Islet of Langerhans (tissue), 1 donor: ENCODE measurements around the gene N4BP3.
"Not testable (repeated sequence)": the region's sequence is repeated elsewhere in the genome, so short reads cannot be mapped to it uniquely, and the experiment has no call there.

ENCODE experiments used
- FAIRE-seq: peaks from one replicate; lab custom pipeline; 2011; peaks lifted over from hg19 to GRCh38; lab: Jason Lieb, UNC

N4BP3 gene

GRCh38 chr5:178122346-178122745 is 9.0 kb downstream of the N4BP3 start:
- FAIRE-seq, result no peak

GRCh38 chr5:178123094-178123965 is 10.0 kb downstream of the N4BP3 start:
- FAIRE-seq, result no peak

DNA sequence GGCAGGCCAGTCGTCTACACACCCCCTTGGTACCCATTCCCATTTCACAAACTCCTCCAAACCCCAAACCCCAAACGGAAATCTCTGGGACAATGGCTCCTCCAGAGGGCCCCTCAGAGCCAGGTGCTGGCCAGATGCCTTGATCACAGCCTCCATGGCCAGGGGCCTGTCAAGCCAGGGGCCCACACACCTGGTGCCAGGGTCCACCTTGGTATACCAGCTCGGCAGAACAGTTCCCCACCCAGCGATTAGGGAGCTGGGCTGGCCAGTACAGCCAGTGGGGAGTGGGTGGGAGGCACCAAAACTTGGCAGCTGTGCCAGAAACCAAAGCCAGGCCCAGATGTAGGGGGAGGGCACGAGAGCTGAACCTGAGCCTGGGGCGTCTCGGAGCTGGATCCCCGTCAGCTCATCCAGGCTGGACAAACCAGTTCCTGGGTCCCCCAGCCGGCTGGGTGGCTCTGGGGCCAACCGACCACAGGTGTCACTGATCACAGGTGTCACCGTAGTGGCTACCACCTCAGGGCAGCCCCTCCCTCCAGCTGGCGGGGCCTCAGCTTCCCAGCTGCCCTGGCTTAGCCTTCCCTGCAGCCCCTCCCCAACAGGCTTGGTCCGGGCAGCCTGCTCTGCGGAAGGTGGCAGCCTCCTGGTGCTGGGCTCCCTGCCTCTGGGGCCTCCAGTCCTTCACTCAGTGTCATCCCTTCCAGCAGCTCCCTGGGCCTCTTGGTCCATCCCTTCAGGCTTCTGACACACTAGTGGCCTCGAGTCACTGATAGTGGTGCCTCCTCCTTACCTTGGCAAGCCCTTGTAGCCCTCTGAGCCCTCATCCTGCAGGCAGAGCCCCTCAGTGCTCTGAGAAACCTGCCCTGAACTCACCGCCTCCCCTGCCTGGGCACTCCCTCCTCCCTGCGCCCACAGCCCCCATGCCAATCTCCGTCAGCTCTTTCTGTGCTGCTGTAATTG is 10.9 kb downstream of the N4BP3 start:
- no peak for FAIRE-seq

- FAIRE-seq, result no peak
Measured at GRCh38 chr5:178125253-178125906, 12.0 kb downstream of the N4BP3 start.

DNA sequence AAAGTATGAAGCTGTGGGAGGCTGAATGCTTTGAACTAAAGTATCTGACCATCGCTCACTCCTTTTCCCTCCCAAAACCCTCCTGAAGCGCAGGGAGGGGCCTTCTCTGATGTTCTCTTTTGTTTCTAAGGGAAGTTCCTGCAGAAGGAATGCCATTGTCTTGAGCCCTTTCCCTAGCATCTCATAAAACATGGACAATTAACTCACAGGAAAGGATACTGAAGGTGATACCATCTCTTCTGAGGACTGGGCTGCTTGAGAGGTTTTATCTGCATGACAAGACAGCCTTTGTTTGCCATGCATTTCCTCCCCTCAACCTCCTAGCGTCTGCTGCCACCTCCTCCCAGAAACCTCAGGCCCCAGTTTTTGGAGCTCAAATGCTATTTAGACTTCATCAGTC is 13.2 kb downstream of the N4BP3 start:
- FAIRE-seq, result no peak

DNA sequence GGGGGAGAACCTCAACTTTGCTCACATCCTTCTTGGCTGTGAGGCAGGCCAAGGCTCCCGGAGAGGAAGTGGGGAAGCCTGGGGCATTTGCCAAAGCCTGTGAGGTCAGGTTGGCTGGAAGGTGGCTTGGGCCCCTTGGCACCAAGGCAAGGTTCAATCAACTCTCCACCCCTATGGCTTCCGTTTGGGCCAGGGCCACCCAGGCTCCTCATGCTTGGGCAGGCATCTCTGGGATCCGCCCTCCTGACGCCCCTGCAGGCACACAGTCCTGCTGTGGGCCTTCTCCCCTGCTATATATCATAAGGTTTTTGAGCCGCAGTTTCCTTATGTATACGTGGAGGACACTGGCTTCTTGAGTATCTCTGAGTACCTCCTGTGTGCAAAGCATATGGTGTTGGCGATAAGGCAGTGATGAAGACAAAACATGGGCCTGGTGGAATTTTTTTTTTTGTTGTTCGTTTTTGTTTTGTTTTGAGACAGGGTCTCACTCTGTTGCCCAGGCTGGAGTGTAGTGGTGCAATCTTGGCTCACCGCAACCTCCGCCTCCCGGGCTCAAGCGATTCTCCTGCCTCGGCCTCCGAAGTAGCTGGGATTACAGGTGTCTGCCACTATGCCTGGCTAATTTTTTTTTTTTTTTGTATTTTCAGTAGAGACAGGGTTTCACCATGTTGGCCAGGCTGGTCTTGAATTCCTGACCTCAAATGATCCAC is 14.1 kb downstream of the N4BP3 start:
- FAIRE-seq, result not testable (repeated sequence)

DNA sequence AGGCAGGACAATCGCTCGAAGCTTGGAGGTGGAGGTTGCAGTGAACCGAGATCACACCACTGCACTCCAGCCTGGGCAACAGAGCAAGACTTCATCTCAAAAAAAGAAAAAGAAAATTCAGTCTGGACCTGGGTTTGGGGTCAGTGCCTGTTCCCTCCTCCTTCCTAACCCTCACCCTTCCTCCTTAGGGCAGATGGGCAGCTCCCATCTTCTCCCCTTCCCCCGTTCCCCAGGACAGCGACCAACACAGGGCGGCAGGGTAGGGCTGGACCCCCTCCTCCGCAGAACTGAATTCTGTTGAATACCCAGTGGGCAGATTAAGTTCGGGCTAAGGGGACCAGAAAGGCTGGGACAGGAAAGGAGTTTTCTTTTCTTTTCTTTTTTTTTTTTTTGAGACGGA is 16.0 kb downstream of the N4BP3 start:
- FAIRE-seq, result no peak

DNA sequence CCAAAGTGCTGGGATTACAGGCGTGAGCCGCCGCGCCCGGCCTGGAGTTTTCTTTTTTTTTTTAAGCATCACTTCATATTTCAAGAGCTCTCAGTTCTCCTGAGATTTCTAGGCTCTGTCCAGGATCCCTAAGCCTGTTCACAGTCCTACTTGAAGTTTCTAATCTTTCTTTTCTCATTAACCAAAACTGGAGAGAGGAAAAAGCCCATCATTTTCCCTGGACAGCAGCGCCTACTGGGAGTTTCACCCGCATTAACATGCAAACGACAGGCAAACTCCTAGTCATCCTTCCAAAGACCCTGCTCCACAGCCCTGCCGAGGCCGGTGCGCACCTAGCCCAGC is 16.9 kb downstream of the N4BP3 start:
- not testable (repeated sequence) for FAIRE-seq

GRCh38 chr5:178130576-178131445 is 17.5 kb downstream of the N4BP3 start, which contains the start of gene RMND5B:
Gene RMND5B, plus strand, starts transcription at chr5:178131014. Its CDS starts 7,106 bp downstream, at chr5:178138120.
- no peak for FAIRE-seq

DNA sequence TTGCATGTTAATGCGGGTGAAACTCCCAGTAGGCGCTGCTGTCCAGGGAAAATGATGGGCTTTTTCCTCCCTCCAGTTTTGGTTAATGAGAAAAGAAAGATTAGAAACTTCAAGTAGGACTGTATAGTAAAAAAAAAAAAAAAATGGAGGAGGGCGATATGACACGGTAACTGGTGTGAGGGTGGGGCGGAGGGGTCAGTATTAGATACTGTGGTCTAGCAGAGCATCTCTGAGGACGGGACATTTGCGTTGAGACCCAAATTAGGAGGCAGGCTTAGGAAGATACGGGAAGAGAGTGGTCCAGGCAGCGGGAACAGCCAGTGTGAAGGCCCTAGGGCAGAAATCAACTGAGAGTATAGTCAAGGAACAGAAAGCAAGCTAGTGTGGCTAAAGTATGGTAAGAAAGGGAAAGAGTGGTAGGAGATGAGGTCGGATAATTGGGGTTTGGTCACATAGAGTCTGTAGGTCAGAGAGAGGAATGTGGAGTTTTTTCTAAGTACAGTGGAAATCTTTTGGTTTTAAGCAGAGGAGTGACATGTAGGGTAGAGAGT is 18.2 kb downstream of the N4BP3 start:
- no peak for FAIRE-seq

GRCh38 chr5:178136990-178137389 is 23.7 kb downstream of the N4BP3 start:
- no peak for FAIRE-seq

- no peak for FAIRE-seq
Measured at GRCh38 chr5:178137991-178138390, 24.7 kb downstream of the N4BP3 start.

- FAIRE-seq, result no peak
Measured at GRCh38 chr5:178141550-178141949, 28.2 kb downstream of the N4BP3 start.

DNA sequence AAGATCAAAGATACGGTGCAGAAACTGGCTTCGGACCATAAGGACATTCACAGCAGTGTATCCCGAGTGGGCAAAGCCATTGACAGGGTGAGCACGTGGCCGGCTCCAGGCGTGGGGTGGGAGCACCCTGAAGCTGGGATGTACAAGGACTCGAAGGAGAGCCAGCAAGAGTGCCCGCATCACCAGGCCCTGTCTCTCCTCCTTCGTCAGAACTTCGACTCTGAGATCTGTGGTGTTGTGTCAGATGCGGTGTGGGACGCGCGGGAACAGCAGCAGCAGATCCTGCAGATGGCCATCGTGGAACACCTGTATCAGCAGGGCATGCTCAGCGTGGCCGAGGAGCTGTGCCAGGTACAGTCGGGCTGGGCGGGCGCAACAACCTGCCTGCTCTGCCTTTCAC is 29.3 kb downstream of the N4BP3 start:
- FAIRE-seq, result no peak

- FAIRE-seq, result no peak
Measured at GRCh38 chr5:178143246-178143645, 29.9 kb downstream of the N4BP3 start.

DNA sequence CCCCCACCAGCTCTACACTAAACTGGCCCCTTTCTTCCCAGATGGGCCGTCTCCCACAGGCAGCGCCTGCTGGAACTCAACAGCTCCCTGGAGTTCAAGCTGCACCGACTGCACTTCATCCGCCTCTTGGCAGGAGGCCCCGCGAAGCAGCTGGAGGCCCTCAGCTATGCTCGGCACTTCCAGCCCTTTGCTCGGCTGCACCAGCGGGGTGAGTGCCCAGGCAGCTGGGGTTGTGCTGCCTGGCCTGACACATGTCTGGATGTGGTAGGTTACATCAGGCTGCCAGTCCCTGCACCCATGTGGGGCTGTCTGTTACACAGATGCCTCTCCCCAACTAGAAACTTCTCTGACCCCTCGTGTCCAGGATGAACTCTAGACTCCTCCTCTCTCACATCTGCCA is 30.6 kb downstream of the N4BP3 start:
- no peak for FAIRE-seq

DNA sequence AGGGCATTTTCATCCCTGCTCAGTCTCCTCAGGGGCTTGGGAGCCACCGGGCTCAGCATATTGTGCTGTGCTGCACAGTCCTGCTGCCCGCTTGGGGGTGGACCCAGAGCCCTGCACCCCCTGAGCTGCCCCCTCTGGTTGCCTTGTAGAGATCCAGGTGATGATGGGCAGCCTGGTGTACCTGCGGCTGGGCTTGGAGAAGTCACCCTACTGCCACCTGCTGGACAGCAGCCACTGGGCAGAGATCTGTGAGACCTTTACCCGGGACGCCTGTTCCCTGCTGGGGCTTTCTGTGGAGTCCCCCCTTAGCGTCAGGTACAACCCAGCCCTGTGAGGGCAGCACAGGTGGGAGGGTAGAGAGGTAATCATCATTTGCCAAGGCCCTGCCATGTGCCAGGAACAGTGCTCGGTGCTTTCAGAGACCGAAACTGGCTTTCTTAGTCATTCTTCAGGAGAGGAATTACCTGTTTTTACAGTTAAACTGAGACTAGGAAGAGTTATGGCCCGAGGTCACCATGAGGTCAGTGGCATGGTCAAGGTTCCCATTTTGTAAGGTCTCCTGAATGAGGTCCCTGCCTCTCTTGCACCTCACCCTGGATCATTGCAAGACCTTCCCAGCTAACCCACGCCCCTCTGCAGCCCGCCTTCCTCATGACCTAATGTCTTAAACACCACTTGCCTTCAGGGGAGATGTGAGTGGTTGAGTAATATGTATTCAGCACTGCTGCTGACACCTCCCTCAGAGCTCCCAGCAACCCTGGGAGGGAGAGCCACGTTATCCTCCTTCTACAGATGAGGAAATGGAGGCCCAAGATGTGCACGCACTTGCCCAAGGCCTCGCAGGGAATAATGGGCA is 32.9 kb downstream of the N4BP3 start:
- FAIRE-seq, result no peak

DNA sequence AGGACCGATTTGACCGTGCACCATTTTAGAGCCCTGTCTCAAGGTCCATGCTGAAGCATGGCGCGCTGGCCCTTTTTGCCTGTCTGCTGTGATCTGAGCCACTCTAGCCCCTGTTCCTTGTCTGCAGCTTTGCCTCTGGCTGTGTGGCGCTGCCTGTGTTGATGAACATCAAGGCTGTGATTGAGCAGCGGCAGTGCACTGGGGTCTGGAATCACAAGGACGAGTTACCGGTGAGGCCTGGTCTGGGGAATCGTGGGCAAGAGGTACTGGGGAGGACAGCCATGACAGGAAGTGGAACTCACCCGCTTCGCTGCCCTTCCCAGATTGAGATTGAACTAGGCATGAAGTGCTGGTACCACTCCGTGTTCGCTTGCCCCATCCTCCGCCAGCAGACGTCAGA is 34.1 kb downstream of the N4BP3 start:
- FAIRE-seq, result no peak

- FAIRE-seq, result no peak
Measured at GRCh38 chr5:178149199-178149932, 36.0 kb downstream of the N4BP3 start.
